Measurements from ENCODE around the gene MROH8. TPM values are rescaled to one million over a fixed set of nuclear protein-coding genes. Genes with fewer than 3 reads are reported as not detected.

The MROH8 gene
- total and polyA plus RNA-seq, 8 donors = 0.43 to 6.4 (median 1.8) TPM; not detected in 1

DNA sequence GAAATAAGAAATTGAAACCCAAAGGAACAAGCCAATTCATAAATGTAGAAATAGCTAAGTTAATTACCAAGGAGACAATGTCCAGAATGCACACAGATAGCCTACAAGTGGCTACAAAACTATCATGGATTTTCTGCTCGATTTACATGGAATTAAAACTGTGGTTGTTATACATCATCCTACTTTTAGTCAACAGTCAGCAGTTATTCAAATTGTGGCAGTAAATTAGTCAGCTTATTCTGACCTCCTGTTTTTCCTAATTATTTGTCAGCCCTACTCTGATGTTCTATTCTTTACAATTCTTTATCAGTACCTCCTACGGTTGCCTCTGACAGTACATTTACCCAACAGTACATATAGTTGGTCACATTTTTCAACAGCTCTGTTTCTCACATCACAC is 113.2 kb downstream of the MROH8 start:
- no peak overlapping the region for H3K27ac ChIP-seq
- WGBS, 5 donors = 73 to 88% (median 82%) methylated on average over 2 of the region's 2 CpGs
- DNase-seq = no peak
- TF ChIP-seq POLR2A (IDR thresholded peaks at IDR 0.05) (no peak), POLR2AphosphoS5 (IDR thresholded peaks at IDR 0.05) (no peak), EP300 (IDR thresholded peaks at IDR 0.05) (no peak)
- TF ChIP-seq, protein P1, sequence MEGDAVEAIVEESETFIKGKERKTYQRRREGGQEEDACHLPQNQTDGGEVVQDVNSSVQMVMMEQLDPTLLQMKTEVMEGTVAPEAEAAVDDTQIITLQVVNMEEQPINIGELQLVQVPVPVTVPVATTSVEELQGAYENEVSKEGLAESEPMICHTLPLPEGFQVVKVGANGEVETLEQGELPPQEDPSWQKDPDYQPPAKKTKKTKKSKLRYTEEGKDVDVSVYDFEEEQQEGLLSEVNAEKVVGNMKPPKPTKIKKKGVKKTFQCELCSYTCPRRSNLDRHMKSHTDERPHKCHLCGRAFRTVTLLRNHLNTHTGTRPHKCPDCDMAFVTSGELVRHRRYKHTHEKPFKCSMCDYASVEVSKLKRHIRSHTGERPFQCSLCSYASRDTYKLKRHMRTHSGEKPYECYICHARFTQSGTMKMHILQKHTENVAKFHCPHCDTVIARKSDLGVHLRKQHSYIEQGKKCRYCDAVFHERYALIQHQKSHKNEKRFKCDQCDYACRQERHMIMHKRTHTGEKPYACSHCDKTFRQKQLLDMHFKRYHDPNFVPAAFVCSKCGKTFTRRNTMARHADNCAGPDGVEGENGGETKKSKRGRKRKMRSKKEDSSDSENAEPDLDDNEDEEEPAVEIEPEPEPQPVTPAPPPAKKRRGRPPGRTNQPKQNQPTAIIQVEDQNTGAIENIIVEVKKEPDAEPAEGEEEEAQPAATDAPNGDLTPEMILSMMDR (IDR thresholded peaks at IDR 0.05) = no peak
- intact Hi-C loops (cut with DNase I; ENCODE audit: low total_unique reads) = no loop called here
- no peak overlapping the region for H3K4me3 ChIP-seq
- H3K9me3 ChIP-seq = no peaks in the 10 kb centered on the region
- H3K36me3 ChIP-seq = peaks cover 4 to 47% (median 40%) of the 10 kb centered on the region in 4 donors
- no peaks in the 10 kb centered on the region for H3K4me1 ChIP-seq
- no peaks in the 10 kb centered on the region for H3K27me3 ChIP-seq

GRCh38 chr20:37055276-37055675 is 124.1 kb downstream of the MROH8 start:
- no peak overlapping the region for H3K4me3 ChIP-seq

GRCh38 chr20:37053230-37053950 is 126.0 kb downstream of the MROH8 start:
- Histone ChIP-seq H3K36me3 (peaks cover 11 to 74% (median 68%) of the 10 kb centered on the region in 4 donors), H3K27me3 (no peaks in the 10 kb centered on the region), H3K4me1 (no peaks in the 10 kb centered on the region), H3K4me3 (no peak overlapping the region), H3K9me3 (no peaks in the 10 kb centered on the region), H3K27ac (no peak overlapping the region)
- intact Hi-C loops (cut with DNase I; ENCODE audit: low total_unique reads) = no loop called here
- TF ChIP-seq POLR2A (IDR thresholded peaks at IDR 0.05) = no peak
- TF ChIP-seq, protein P1 (IDR thresholded peaks at IDR 0.05) = no peak
- no peak for TF ChIP-seq POLR2AphosphoS5 (IDR thresholded peaks at IDR 0.05)
- no peak for TF ChIP-seq EP300 (IDR thresholded peaks at IDR 0.05)
- DNase-seq = no peak
- 91 to 99% (median 96%) methylated on average over 4 of the region's 4 CpGs for WGBS, 5 donors

More at GRCh38 chr20:37055276-37055675, 124.1 kb downstream of the MROH8 start:
- 88 to 96% (median 94%) methylated on average over 3 of the region's 3 CpGs for WGBS, 5 donors
- H3K36me3 ChIP-seq = peaks cover 14 to 85% (median 81%) of the 10 kb centered on the region in 4 donors
- TF ChIP-seq POLR2A (IDR thresholded peaks at IDR 0.05) (no peak), EP300 (IDR thresholded peaks at IDR 0.05) (no peak), POLR2AphosphoS5 (IDR thresholded peaks at IDR 0.05) (no peak)
- TF ChIP-seq, protein P1 (IDR thresholded peaks at IDR 0.05) = no peak
- intact Hi-C loops (cut with DNase I; ENCODE audit: low total_unique reads) = no loop called here
- H3K27ac ChIP-seq = no peak overlapping the region
- no peaks in the 10 kb centered on the region for H3K27me3 ChIP-seq
- no peaks in the 10 kb centered on the region for H3K9me3 ChIP-seq
- H3K4me1 ChIP-seq = no peaks in the 10 kb centered on the region
- DNase-seq = no peak

Other genes with a start within 250 kb of the MROH8 start
- 100 to 1,000 TPM in 3 of 5 donors, 10 to 100 TPM in 2; 84.9 to 151 (median 111) TPM for gene SAMHD1, start 227.8 kb downstream of the MROH8 start, total RNA-seq
- 10 to 100 TPM; 38.7 to 64.4 (median 57.6) TPM for gene SAMHD1, start 227.8 kb downstream of the MROH8 start, polyA plus RNA-seq
- 10 to 100 TPM in 1 of 5 donors, 1 to 10 TPM in 4; 1.8 to 13.0 (median 6.2) TPM for gene RBL1, start 83.6 kb downstream of the MROH8 start, total RNA-seq
- gene RBL1, start 83.6 kb downstream of the MROH8 start, polyA plus RNA-seq = 1 to 10 TPM; 1.5 to 2.0 (median 2.0) TPM
- gene RPN2, start 218 bp downstream of the MROH8 start, total RNA-seq = 100 to 1,000 TPM in 3 of 5 donors, 10 to 100 TPM in 2; 48.4 to 163 (median 117) TPM
- 10 to 100 TPM; 32.5 to 76.3 (median 63.1) TPM for gene RPN2, start 218 bp downstream of the MROH8 start, polyA plus RNA-seq
- gene GHRH, start 82.3 kb upstream of the MROH8 start, total RNA-seq = not detected
- gene GHRH, start 82.3 kb upstream of the MROH8 start, polyA plus RNA-seq = not detected
- gene MANBAL, start 110.1 kb upstream of the MROH8 start, total RNA-seq = 10 to 100 TPM in 3 of 5 donors, 1 to 10 TPM in 2; 2.3 to 27.5 (median 15.2) TPM
- gene MANBAL, start 110.1 kb upstream of the MROH8 start, polyA plus RNA-seq = 10 to 100 TPM; 43.5 to 57.7 (median 57.5) TPM
- gene SRC, start 166.6 kb upstream of the MROH8 start, total RNA-seq = 100 to 1,000 TPM in 1 of 5 donors, 10 to 100 TPM in 4; 31.6 to 471 (median 69.8) TPM
- gene SRC, start 166.6 kb upstream of the MROH8 start, polyA plus RNA-seq = 10 to 100 TPM; 40.7 to 47.4 (median 47.2) TPM